GM21825 (cell line): ENCODE results near the gene DAP3.
"Not testable (repeated sequence)": the region's sequence is repeated elsewhere in the genome, so short reads cannot be mapped to it uniquely, and the experiment has no call there.

Experiments used
- ATAC-seq: cut with Tn5 transposase; IDR thresholded peaks from one replicate; pipeline ENCODE4 v1.9.1; 2021; ENCODE audit warnings: mild to moderate bottlenecking, moderate library complexity; ENCODE audit not compliant: unreplicated experiment

The DAP3 gene

GRCh38 chr1:155767399-155767989 lies 78.6 kb downstream of the DAP3 start:
- not testable (repeated sequence) for ATAC-seq

- ATAC-seq: no peak
These were observed 80.4 kb downstream of the DAP3 start for GRCh38 chr1:155769257-155769656.

GRCh38 chr1:155773221-155773620 lies 84.3 kb downstream of the DAP3 start:
- no peak for ATAC-seq

- ATAC-seq: no peak
These were observed 87.5 kb downstream of the DAP3 start for GRCh38 chr1:155776414-155776813.

GRCh38 chr1:155777582-155777981 lies 88.7 kb downstream of the DAP3 start:
- ATAC-seq: no peak
